Sigmoid colon (tissue), 7 donors: ENCODE data around the gene DIP2B. TPM values are rescaled to one million over a fixed set of nuclear protein-coding genes. Genes with fewer than 3 reads are reported as not detected.
"Not testable (repeated sequence)": the region's sequence is repeated elsewhere in the genome, so short reads cannot be mapped to it uniquely, and the experiment has no call there.

Experiments used
- DNase-seq: peaks from one replicate; pipeline ENCODE4 v3.0.0-alpha.2; 2019
- H3K27ac ChIP-seq, 4 donors: fragments of 200-600 bp; sonication (generic); one replicate each; pipeline ENCODE4 v1.5.1; 2016 to 2019; ENCODE audit warnings: mild to moderate bottlenecking in 1 of 4
- H3K27me3 ChIP-seq, 3 donors: fragments of 200-600 bp; sonication (generic); one replicate each; pipeline ENCODE4 v1.5.1; 2019; ENCODE audit warnings: mild to moderate bottlenecking in 1 of 3
- H3K36me3 ChIP-seq, 4 donors: fragments of 200-600 bp; sonication (generic); one replicate each; pipeline ENCODE4 v1.5.1; 2016 to 2019
- H3K4me1 ChIP-seq, 4 donors: fragments of 200-600 bp; sonication (generic); one replicate each; pipeline ENCODE4 v1.5.1; 2017 to 2019
- H3K4me3 ChIP-seq, 4 donors: fragments of 200-600 bp; sonication (generic); one replicate each; pipeline ENCODE4 v1.5.1; 2017 to 2019; ENCODE audit warnings: mild to moderate bottlenecking in 2 of 4, moderate library complexity in 1 of 4
- H3K9me3 ChIP-seq, 4 donors: fragments of 200-600 bp in 3 of 4; sonication (generic) in 3 of 4; one replicate each; pipeline versions ENCODE4 v1.5.1 to v1.6.1; 2013 to 2019
- EP300 ChIP-seq, 4 donors: sonication (generic); formaldehyde crosslinking; IDR thresholded peaks; one replicate each; pipeline ENCODE4 v1.6.1; 2017; ENCODE audit warnings: antibody characterized with exemption in 4 of 4
- POLR2A ChIP-seq, 2 donors: fragments of 450-650 bp; IDR thresholded peaks; one replicate each; pipeline ENCODE4 v1.6.1; 2016; ENCODE audit warnings: antibody characterized with exemption in 2 of 2, mild to moderate bottlenecking in 2 of 2, moderate library complexity in 2 of 2
- POLR2AphosphoS5 ChIP-seq, 4 donors: sonication (generic); formaldehyde crosslinking; IDR thresholded peaks; one replicate each; pipeline ENCODE4 v1.6.1; 2017; ENCODE audit warnings: antibody characterized with exemption in 4 of 4
- whole genome bisulfite sequencing, 2 donors: extraction: QIAGEN DNeasy Blood & Tissue Kit; methylation state at CpG; one replicate each; pipeline ENCODE4 v1.1.7; 2013; 5-methylcytosine and 5-hydroxymethylcytosine counted together
- intact Hi-C: fragments of 100-400 bp; cut with DNase I; formaldehyde crosslinking; loops from one replicate; pipeline ENCODE4 v1.15.1; 2023
- polyA plus RNA-seq, 3 donors: library from polyadenylated mRNA; stranded (reverse); fragments of 200-250 nt; gene quantifications; one replicate each; pipeline ENCODE4 v1.2.3, GENCODE V29; 2013
- total RNA-seq, 4 donors: library from RNA; depleted of rRNA; stranded (reverse); fragments of >200 nt; gene quantifications; one replicate each; pipeline ENCODE4 v1.1.0, GENCODE V29; 2016
- TF ChIP-seq, protein P1 (sequence below), 4 experiments: fragments of 450-650 bp in 3 of 4; fragments of 200-600 bp in 1 of 4; IDR thresholded peaks; one replicate each; pipeline ENCODE4 v1.5.1; 2016 to 2019; ENCODE audit warnings: antibody characterized with exemption in 4 of 4, mild to moderate bottlenecking in 3 of 4, moderate library complexity in 2 of 4
- donor health status: healthy with polysubstance abuse.
- donor health status: Bipolar disorder and iron deficiency.
- donor health status: healthy.

The DIP2B gene
- total and polyA plus RNA-seq, 7 donors: 7.2 to 28.0 (median 16.4) TPM

- no peak overlapping the region for H3K4me3 ChIP-seq
- H3K36me3 ChIP-seq: no peaks in the 10 kb centered on the region
- H3K27me3 ChIP-seq: no peaks in the 10 kb centered on the region
- no peak overlapping the region for H3K27ac ChIP-seq
- TF ChIP-seq POLR2A (IDR thresholded peaks at IDR 0.05) (no peak), POLR2AphosphoS5 (IDR thresholded peaks at IDR 0.05) (no peak)
- no peak for DNase-seq
- peaks cover 0 to 20% (median 8%) of the 10 kb centered on the region in 4 donors for H3K4me1 ChIP-seq
- intact Hi-C loops: no loop called here
- H3K9me3 ChIP-seq: no peaks in the 10 kb centered on the region
These were observed 36.4 kb downstream of the DIP2B start for GRCh38 chr12:50541139-50541538.

DNA sequence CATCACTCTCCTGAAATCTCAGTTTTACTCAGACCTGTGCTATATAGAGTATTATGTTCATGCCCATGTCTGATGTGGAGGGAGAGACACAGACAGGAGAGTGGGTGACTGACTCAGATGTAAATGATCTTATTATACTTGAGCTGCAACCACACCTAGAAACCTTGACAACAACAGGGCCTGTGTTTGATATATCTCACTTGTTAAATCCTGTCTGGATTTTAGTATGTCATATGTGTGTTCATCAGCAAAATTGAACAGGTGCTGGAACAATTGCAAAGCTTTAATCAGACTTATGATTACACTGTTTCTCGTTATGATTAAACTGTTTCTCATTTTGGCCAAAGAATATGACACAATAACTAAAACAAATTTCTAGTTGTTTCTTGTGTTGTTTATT lies 37.7 kb downstream of the DIP2B start:
- intact Hi-C loops: no loop called here
- H3K9me3 ChIP-seq: no peaks in the 10 kb centered on the region
- H3K27ac ChIP-seq: no peak overlapping the region
- DNase-seq: no peak
- TF ChIP-seq POLR2A (IDR thresholded peaks at IDR 0.05): no peak
- TF ChIP-seq, protein P1, sequence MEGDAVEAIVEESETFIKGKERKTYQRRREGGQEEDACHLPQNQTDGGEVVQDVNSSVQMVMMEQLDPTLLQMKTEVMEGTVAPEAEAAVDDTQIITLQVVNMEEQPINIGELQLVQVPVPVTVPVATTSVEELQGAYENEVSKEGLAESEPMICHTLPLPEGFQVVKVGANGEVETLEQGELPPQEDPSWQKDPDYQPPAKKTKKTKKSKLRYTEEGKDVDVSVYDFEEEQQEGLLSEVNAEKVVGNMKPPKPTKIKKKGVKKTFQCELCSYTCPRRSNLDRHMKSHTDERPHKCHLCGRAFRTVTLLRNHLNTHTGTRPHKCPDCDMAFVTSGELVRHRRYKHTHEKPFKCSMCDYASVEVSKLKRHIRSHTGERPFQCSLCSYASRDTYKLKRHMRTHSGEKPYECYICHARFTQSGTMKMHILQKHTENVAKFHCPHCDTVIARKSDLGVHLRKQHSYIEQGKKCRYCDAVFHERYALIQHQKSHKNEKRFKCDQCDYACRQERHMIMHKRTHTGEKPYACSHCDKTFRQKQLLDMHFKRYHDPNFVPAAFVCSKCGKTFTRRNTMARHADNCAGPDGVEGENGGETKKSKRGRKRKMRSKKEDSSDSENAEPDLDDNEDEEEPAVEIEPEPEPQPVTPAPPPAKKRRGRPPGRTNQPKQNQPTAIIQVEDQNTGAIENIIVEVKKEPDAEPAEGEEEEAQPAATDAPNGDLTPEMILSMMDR (IDR thresholded peaks at IDR 0.05): no peak
- H3K4me3 ChIP-seq: no peak overlapping the region
- H3K36me3 ChIP-seq: no peaks in the 10 kb centered on the region
- peaks cover 0 to 27% (median 11%) of the 10 kb centered on the region in 4 donors for H3K4me1 ChIP-seq
- 6 to 51% methylated on average over 1 of the region's 1 CpG for WGBS, 2 donors
- no peaks in the 10 kb centered on the region for H3K27me3 ChIP-seq

GRCh38 chr12:50543188-50543587 lies 38.4 kb downstream of the DIP2B start:
- H3K9me3 ChIP-seq, H3K27me3 ChIP-seq, intact Hi-C loops, H3K27ac ChIP-seq, H3K36me3 ChIP-seq, H3K4me3 ChIP-seq, DNase-seq: not testable (repeated sequence)
- peaks cover 0 to 22% (median 7%) of the 10 kb centered on the region in 4 donors for H3K4me1 ChIP-seq
- 90 to 97% methylated on average over 11 of the region's 11 CpGs for WGBS, 2 donors

- Histone ChIP-seq H3K27ac (no peak overlapping the region), H3K9me3 (no peaks in the 10 kb centered on the region), H3K36me3 (no peaks in the 10 kb centered on the region), H3K4me1 (peaks cover 0 to 27% (median 8%) of the 10 kb centered on the region in 4 donors), H3K27me3 (no peaks in the 10 kb centered on the region), H3K4me3 (no peak overlapping the region)
- TF ChIP-seq EP300 (IDR thresholded peaks at IDR 0.05) (no peak), POLR2A (IDR thresholded peaks at IDR 0.05) (no peak), POLR2AphosphoS5 (IDR thresholded peaks at IDR 0.05) (no peak)
- TF ChIP-seq, protein P1 (IDR thresholded peaks at IDR 0.05): no peak
- WGBS, 2 donors: 75 to 89% methylated on average over 5 of the region's 5 CpGs
- DNase-seq: no peak
- intact Hi-C loops: no loop called here
These were observed 40.4 kb downstream of the DIP2B start for GRCh38 chr12:50545213-50545612.

- H3K4me3 ChIP-seq: no peak overlapping the region
- 11 to 50% methylated on average over 5 of the region's 5 CpGs for WGBS, 2 donors
These were observed 41.0 kb downstream of the DIP2B start for GRCh38 chr12:50545786-50546185.

More at GRCh38 chr12:50545786-50546185, 41.0 kb downstream of the DIP2B start:
- no peak overlapping the region for H3K27ac ChIP-seq
- no peaks in the 10 kb centered on the region for H3K9me3 ChIP-seq
- intact Hi-C loops: no loop called here
- no peaks in the 10 kb centered on the region for H3K36me3 ChIP-seq
- DNase-seq: no peak
- H3K4me1 ChIP-seq: peaks cover 0 to 32% (median 13%) of the 10 kb centered on the region in 4 donors
- no peaks in the 10 kb centered on the region for H3K27me3 ChIP-seq
- TF ChIP-seq EP300 (IDR thresholded peaks at IDR 0.05) (no peak), POLR2A (IDR thresholded peaks at IDR 0.05) (no peak), POLR2AphosphoS5 (IDR thresholded peaks at IDR 0.05) (no peak)
- TF ChIP-seq, protein P1 (IDR thresholded peaks at IDR 0.05): no peak
